ENCODE data around the gene SAPCD2.

The SAPCD2 gene

DNA sequence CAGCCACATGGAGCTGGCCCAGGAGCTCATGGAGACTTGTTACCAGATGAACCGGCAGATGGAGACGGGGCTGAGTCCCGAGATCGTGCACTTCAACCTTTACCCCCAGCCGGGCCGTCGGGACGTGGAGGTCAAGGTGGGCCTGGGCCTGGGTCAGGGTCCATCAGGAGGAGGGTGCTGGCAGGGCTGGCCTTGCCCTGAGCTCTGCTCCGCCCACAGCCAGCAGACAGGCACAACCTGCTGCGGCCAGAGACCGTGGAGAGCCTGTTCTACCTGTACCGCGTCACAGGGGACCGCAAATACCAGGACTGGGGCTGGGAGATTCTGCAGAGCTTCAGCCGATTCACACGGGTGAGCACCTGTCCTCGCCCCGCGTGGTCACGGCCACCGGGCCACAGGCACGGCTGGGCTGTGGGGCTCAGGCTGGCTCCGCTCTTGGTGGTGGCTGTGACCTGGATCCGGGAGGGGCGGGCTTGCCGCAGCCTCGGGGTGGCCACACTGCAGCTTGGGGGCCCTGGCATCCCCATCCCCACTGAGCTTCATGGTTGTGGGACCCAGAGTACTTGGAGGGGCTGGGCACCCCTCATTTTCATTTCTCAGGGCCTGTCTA lies 37.1 kb upstream of the SAPCD2 start:
- no peak for DNase-seq (ENCODE audit: low spot score)

GRCh38 chr9:137106662-137107250 lies 36.4 kb upstream of the SAPCD2 start:
- DNase-seq (ENCODE audit: low spot score), result no peak

DNA sequence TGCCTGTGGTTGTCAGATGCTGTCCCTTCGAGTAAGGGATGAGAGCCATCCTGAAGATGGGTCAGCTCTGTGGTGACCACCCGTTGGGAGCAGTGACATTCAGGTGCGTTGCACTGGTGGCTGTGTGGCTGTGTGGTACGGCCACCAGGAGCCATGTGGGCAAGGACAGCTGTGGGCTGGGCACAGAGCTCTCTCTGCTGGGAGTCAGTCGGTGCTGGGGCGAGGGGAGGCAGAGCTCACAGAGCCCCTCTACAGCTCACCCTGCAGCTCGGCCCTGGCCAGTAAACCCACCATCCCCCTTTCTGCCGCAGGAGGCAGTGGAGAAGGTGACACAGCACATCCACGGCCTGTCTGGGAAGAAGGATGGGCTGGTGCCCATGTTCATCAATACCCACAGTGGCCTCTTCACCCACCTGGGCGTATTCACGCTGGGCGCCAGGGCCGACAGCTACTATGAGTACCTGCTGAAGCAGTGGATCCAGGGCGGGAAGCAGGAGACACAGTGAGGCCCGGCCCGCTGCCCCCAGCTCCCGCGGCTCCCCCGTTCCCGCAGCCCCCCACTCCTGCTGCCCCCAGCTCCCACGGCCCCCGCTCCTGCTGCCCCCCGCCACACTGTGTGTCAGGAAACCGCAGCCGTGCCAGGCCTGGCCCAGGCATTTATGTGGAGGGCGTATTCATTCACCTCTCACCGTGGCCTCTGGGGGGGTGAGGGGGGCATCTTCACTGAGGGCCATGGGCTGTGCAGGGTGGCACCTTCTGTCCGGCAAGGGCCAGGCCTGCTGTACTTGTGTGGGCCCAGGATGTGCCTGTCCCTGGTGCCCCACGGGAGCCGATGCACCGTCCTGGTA lies 35.7 kb upstream of the SAPCD2 start:
- no peak for DNase-seq (ENCODE audit: low spot score)

DNA sequence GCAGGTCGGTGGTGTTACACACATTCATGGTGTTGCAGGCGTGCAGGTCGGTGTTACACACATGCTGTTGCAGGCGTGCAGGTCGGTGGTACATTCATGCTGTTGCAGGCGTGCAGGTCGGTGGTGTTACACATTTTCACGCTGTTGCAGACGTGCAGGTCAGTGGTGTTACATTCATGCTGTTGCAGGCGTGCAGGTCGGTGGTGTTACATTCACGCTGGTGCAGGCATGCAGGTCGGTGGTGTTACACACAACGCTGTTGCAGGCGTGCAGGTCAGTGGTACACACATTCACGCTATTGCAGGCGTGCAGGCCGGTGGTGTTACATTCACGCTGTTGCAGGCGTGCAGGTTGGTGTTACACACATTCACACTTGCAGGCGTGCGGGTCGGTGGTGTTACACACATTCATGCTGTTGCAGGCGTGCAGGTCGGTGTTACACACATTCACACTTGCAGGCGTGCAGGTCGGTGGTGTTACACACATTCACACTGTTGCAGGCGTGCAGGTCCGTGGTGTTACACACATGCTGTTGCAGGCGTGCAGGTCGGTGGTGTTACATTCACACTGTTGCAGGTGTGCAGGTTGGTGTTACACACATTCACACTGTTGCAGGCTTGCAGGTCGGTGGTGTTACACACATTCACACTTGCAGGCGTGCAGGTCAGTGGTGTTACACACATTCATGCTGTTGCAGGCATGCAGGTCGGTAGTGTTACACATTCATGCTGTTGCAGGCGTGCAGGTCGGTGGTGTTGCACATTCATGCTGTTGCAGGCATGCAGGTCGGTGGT lies 33.0 kb upstream of the SAPCD2 start:
- DNase-seq (ENCODE audit: low spot score), result no peak

GRCh38 chr9:137099231-137099630 lies 28.9 kb upstream of the SAPCD2 start:
- DNase-seq (ENCODE audit: low spot score), result no peak

GRCh38 chr9:137097761-137098462 lies 27.6 kb upstream of the SAPCD2 start:
- DNase-seq (ENCODE audit: low spot score), result no peak

DNA sequence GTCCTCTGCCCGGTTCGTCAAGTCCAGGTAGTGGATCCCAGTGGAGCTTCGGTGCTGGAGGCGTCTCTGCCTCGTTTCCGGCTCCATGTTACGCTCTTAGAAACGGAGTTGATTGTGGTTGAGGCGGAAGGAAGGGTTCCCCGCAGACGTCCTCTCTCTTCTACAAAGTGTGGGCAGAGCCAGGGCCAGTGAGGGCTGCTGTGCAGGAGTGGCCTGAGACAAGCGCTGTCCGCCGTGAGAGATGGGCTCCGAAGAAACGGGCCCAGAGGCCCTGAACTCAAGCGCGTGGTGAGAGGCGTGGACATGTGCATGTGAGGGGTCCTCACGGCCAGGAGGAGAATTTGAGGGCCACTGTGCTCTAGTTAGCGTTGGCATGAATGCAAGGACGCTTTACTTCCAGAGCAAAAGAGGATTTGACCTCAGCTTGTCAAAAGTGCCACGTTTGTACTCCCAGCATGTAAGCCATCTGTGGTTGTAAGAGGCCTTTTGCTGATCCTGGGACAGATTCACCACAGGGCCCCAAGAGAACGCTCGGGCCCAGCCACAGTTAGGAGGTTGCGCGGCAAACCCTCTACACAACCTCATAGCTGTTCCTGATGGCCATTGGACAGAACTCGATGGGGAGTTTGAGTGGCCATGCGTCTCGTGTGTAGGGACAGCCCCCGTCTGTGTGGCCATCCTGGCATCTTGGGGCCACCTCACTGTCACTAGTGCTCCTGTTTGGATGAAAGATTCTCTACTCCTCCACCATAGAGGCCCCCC lies 26.6 kb upstream of the SAPCD2 start:
- DNase-seq (ENCODE audit: low spot score), result no peak

- DNase-seq (ENCODE audit: low spot score), result no peak
Observed at GRCh38 chr9:137095664-137096517, 25.5 kb upstream of the SAPCD2 start.

DNA sequence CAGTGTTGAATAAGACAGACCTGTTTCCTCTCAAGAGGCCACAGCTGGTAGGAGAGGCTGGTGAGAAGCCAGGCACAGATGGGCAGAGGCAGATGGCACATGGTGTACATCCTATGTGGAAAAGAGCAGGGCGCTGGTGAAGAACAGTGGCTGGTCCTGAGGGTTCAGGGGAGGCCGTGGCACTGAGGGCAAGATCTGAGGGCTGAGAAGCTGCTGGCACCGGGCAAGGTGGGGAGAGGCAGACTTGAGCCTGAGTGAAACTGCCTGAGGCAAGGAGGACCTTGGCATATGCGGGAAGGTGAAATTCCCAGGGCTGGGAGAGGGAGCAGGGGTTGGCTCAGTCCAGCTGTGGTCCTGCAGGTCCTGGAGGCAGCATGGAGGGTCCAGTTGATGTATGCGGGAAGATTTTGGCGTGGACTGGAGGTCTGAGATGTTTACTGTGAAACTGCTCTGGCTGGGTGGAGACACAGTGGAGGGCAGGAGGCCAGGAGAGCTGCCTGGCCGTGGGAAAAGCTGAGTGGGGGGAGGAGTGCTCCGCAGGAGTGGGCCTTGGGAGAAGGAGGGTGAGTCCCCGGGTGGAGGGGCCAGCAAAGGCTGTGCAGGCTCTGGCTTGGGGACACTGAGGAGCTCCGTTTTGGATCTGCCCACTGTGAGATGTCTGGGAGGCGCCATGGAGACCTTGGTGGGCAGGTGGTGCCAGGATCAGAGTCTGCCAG lies 19.0 kb upstream of the SAPCD2 start:
- DNase-seq (ENCODE audit: low spot score), result no peak

DNA sequence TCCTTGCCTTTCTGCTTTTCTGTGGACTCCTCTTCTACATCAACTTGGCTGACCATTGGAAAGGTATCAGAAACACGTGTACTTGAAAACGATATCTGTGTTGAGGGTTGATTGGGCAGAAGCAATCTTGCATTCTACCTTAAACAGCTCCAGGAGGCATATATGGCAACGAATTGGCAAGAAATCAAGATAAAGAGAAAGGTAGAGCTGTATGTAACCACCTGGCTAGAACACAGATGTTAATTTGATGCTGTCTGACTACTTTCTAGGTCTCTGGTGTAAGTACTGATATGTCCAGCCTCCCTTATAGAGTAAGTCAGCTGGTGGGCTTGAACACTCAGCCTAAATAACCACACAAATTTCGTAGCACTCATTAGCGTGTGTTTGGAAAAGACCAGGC lies 17.8 kb upstream of the SAPCD2 start:
- no peak for DNase-seq (ENCODE audit: low spot score)

DNA sequence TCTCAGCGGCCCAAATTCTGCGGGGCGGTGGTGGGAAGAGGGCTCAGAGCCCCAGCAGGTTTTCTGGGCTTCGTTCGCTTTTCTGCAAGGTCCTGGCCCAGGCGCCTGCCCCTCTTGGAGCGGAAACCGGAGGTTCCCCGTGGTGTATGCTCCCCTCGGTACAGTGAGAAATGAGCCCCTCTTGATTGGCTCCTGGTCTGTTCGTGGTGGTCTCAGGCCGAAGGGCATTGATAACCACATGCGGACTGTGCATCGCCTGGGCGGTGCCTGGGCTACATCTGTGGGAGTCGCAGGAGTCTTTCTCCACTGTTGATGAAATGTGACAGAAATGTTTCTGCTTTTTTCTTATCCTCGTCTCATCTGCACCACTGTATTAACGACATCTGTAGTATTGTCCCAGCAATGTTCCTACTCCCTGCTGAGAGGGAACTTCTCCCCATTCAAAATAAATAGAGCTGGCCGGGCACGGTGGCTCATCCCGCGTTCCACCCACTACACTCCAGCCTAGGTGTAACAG lies 17.1 kb upstream of the SAPCD2 start:
- no peak for DNase-seq (ENCODE audit: low spot score)

DNA sequence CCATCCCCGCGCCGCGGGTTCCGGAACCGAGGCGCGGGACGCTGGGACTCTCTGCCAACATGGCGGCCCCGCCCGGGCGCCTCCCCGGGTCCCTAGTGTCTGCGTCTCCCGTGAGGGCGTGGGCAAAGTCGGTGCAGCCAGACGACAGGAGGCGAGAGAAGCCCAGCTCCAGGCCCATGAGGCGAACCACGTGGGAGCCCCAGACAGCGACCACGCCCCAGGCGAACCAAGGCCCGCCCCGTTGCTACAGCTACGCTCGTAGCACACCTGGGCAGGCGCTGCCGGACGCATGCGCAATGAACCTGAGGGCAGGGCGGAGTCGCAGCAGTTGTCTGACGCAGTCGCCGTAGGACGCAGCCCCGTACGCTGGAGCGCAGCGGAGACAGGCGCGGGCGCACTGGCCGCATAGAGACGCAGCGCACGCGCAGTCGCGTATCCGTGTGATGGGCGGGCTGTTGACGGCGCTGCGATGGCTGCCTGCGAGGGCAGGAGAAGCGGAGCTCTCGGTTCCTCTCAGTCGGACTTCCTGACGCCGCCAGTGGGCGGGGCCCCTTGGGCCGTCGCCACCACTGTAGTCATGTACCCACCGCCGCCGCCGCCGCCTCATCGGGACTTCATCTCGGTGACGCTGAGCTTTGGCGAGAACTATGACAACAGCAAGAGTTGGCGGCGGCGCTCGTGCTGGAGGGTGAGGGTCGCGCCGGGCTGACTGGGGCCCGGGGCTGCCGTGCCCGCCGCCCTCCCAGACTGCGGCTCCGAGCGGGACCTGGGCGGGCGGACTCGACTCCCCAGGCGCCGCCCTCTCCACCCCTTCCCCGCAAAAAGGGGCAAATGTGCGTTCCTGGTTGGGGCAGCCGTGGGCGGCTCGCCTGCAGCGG lies 16.4 kb upstream of the SAPCD2 start, which contains the start of gene MAN1B1:
TSS of gene MAN1B1 (plus strand) at position 455 of the 878 bp plus-strand sequence. CDS start at position 470, 15 bp downstream.
- peak; percentile 98 for DNase-seq (ENCODE audit: low spot score)

DNA sequence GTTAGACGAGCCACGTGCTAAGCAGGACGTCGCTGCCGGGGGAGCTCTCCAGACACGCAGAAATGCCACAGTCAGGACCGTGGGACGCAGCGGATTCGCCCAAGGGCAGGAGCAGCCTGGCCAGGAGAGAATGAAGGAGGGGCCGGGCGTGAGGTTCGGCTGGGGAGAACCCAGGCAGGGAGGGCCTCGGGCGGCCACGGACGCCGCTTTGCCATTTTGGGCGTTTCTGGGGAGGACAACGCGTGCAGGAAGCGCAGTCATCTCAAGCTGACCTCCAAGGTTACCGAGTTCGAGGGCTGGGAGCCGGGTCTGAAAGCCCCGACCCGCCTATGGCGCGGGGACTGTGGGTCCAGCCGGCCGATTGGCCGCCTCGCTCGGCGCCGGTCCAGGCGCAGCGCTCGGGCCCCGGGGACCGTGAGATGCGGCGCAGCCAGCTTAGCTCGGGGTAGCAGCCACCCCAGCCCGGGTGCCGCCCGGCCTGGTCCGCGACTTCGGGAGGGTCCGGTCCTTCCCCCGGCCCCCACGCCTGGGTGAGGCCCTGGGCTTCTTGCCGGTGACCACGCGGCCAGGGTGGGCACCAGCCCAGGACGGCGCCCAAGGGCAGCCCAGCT lies 15.7 kb upstream of the SAPCD2 start:
- DNase-seq (ENCODE audit: low spot score), result no peak

- DNase-seq (ENCODE audit: low spot score), result no peak
Observed at GRCh38 chr9:137084526-137084925, 14.2 kb upstream of the SAPCD2 start.

- peak; percentile 46 for DNase-seq (ENCODE audit: low spot score)
Observed at GRCh38 chr9:137083394-137084004, 13.1 kb upstream of the SAPCD2 start.

DNA sequence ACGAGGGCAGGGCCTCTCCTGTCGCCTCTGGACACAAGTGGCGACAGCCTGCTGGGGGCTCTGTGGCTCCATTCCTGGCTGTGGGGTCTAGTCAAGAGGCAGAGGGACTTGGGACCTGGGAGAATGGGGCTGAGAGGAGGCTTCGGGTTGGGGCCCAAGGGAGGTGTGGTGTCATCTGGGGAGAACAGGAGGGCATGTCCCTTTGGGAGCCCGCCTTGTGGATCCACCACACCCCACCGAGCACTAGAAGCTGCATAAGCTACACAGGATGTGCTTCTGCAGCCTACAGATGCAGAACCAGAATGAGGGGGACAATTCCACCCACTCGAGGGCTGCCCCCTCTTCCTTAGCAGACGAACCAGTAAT lies 12.6 kb upstream of the SAPCD2 start:
- no peak for DNase-seq (ENCODE audit: low spot score)

- DNase-seq (ENCODE audit: low spot score), result no peak
Observed at GRCh38 chr9:137082222-137082924, 12.0 kb upstream of the SAPCD2 start.
